GM12874 (cell line): ENCODE measurements around the gene CXorf49.

Source experiments
- TF ChIP-seq, protein P1 (sequence below): IDR thresholded peaks from 2 replicates; pipeline ENCODE4 v1.5.1; 2011; ENCODE audit warnings: low read depth, mild to moderate bottlenecking, control low read depth, low read length, moderate library complexity; ENCODE audit not compliant: insufficient read depth

The CXorf49 gene

DNA sequence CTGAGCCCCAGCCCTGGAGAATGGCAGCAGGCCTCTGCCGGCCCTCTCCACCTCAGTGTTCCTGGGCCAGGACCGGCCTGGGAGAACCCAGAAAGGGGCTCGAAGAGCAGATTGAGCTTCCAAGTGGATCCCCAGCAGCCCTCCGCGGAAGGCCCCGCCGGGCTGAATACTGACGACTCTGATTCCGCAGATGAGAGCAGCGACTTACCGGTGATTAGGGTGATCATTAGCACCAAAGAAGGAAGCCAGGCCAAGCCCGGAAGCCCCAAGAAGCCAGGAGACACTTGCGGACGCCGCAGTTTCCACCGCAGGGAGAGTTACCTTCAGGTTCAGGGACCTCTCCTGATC, 49.9 kb downstream of the CXorf49 start:
- TF ChIP-seq, protein P1, sequence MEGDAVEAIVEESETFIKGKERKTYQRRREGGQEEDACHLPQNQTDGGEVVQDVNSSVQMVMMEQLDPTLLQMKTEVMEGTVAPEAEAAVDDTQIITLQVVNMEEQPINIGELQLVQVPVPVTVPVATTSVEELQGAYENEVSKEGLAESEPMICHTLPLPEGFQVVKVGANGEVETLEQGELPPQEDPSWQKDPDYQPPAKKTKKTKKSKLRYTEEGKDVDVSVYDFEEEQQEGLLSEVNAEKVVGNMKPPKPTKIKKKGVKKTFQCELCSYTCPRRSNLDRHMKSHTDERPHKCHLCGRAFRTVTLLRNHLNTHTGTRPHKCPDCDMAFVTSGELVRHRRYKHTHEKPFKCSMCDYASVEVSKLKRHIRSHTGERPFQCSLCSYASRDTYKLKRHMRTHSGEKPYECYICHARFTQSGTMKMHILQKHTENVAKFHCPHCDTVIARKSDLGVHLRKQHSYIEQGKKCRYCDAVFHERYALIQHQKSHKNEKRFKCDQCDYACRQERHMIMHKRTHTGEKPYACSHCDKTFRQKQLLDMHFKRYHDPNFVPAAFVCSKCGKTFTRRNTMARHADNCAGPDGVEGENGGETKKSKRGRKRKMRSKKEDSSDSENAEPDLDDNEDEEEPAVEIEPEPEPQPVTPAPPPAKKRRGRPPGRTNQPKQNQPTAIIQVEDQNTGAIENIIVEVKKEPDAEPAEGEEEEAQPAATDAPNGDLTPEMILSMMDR = no peak

DNA sequence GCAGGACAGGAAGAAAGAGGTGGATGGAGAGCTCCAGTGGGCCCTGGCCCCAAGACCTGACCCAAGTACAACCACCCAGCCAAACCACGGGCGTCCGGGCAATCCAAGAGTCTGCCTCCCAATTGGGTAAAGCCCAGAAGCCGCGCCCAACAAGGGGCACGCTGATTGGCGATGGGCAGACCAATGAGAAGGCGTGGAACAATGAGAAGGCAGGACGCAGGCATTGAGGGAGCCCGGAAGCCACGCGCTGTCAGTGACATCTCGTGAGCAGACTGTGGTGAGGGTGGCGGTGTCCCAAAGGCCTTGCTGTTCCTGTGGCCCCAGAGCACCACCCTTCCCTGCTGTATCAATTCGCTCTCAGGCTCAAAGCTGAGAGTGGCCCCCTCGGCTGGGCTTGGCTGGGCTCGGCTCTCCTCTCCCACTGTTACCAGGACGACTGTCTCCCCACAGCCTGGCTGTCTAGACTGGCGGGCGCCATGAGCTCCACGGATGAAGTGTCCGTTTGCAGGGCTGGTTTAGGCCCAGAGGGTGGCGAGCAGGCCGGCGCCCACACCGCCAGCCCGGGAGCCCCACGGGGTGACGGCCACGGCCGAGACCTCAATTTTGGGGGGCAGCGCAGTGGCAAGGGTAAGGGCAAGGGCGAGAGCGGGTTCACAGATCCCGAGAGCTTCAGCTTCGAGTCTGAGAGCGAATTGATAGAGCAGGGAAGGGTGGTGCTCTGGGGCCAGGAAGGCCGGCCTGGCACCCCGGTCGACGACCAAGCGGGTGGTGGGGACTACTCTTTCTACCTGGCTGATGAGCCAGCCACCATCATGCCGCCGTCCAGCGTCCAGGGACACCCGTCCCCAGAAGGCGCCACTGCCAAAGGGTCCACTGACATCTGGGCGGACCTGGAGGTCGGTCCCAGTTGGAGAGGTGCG, 50.5 kb downstream of the CXorf49 start, which contains the start of gene LOC101059915:
LOC101059915 (plus strand) TSS at position 219 of the 920 bp plus-strand sequence.
- TF ChIP-seq, protein P1 = no peak

DNA sequence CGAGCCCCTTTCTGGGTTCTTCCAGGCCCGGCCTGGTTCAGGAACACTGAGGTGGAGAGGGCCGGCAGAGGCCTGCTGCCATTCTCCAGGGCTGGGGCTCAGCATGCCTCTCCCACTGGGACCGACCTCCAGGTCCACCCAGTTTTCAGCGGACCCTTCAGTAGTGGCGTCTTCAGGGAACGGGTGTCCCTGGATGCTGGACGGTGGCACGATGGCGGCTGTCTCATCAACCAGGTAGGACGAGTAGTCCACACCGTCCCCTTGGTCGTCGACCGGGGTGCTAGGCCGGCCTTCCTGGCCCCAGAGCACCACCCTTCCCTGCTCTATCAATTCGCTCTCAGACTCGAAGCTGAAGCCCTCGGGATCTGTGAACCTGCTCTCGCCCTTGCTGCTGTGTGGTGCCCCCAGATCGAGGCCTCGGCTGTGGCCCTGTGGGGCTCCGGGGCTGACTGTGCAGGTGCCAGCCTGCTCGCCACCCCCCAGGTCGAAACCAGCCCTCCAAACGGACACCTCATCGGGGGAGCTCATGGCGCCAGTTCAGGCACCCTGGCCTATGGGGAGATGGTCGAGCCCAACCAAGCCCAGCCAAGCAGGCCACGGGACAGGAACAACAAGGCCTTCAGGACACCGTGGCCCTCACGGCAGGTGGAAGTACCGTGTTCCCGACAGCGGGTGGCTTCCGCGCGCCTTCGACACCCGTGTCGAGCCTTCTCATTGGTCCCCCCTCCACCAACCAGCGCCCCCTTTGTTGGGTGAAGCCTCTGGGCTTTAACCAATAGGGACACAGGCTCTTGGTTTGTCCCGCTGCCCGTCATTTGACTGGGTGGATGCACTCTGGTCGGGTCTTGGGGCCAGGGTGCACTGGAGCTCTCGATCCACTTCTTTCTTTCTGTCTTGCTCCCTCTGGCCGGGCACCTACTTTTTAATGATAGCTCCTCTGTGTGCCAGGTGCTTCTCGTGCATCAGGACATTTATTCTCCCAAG, 51.6 kb downstream of the CXorf49 start:
- TF ChIP-seq, protein P1 = no peak

DNA sequence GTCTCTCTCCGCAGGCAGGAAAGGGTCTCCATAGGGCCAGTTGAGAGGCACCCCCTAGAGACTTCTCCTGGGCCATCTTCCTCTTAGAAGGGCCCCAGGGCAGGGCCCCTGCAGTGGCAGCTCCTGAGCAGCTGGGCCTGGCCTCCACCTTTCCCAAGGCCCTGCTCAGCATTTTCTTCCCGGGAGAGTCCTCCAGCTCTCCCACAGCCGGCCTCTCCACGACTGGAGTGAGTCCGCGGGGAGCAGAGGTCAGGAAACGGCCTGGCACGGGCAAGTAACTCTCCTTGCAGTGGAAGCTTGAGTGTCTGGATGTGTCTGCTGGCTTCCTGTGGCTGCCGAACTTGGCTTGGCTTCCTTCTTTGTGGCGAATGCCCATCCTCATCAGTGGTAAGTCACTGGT, 52.3 kb downstream of the CXorf49 start:
- TF ChIP-seq, protein P1 = no peak

DNA sequence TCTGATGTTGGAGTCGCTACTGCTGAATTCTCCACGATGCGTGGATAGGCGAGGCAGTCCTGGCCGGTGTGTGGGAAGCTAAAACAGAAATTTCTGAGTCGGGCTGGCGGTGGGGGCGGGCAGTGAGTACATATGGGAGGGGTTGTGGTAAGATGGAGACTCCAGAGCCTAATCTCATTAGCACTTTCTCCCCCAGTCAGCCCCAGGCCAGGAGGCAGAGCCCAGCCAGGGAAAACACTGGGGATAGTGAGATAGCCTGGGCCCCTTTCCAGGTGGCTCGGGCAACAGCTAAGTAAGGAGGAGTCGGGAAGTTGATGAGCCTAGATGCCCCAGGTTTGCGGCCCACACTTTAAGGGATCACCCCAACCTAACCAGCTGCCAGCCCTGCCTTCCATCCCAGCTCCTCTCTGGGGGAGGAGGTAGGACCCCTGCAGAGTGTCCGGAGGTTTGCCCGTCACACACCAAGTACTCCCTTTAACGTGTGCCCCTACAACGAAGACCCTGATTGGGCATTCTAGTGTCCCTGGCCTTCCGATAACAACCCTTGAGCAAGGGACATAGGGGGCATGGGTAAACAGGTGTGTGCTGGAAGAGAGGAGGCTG, 53.1 kb downstream of the CXorf49 start:
- TF ChIP-seq, protein P1 = no peak
